NCI-H1105 (cell line): ENCODE data around the gene MMP17.

Experiments
- DNase-seq: peaks from one replicate; lab custom pipeline; 2025; lab: John Stamatoyannopoulos, UW

The MMP17 gene

GRCh38 chr12:131830914-131831571, 2.9 kb downstream of the MMP17 start:
- DNase-seq: peak; percentile 62

- peak; percentile 63 for DNase-seq
These were observed 3.4 kb downstream of the MMP17 start for GRCh38 chr12:131831635-131832041.

- DNase-seq: peak; percentile 87
These were observed 4.4 kb downstream of the MMP17 start for GRCh38 chr12:131832321-131833231.

GRCh38 chr12:131833288-131833895, 5.2 kb downstream of the MMP17 start:
- no peak for DNase-seq

- DNase-seq: peak; percentile 15
These were observed 5.9 kb downstream of the MMP17 start for GRCh38 chr12:131833896-131834641.

- no peak for DNase-seq
These were observed 6.8 kb downstream of the MMP17 start for GRCh38 chr12:131834798-131835615.

- no peak for DNase-seq
These were observed 7.5 kb downstream of the MMP17 start for GRCh38 chr12:131835616-131836171.

GRCh38 chr12:131836193-131836592, 8.0 kb downstream of the MMP17 start:
- DNase-seq: no peak

- DNase-seq: no peak
These were observed 8.7 kb downstream of the MMP17 start for GRCh38 chr12:131836714-131837397.

- DNase-seq: no peak
These were observed 12.6 kb downstream of the MMP17 start for GRCh38 chr12:131840643-131841416.

- DNase-seq: no peak
These were observed 13.4 kb downstream of the MMP17 start for GRCh38 chr12:131841547-131841946.

GRCh38 chr12:131842169-131842568, 14.0 kb downstream of the MMP17 start:
- DNase-seq: no peak

- DNase-seq: no peak
These were observed 15.3 kb downstream of the MMP17 start for GRCh38 chr12:131843527-131843926.

- DNase-seq: no peak
These were observed 15.9 kb downstream of the MMP17 start for GRCh38 chr12:131844140-131844539.

GRCh38 chr12:131844656-131845055, 16.5 kb downstream of the MMP17 start:
- DNase-seq: no peak

- DNase-seq: peak; percentile 6
These were observed 16.9 kb downstream of the MMP17 start for GRCh38 chr12:131845121-131845520.

- DNase-seq: no peak
These were observed 19.3 kb downstream of the MMP17 start for GRCh38 chr12:131847456-131847855.

- no peak for DNase-seq
These were observed 20.6 kb downstream of the MMP17 start for GRCh38 chr12:131848753-131849152.
